Testis (tissue), 3 donors: ENCODE measurements around the gene SECTM1. TPM values are rescaled to one million over a fixed set of nuclear protein-coding genes. Genes with fewer than 3 reads are reported as not detected.
"Not testable (repeated sequence)": the region's sequence is repeated elsewhere in the genome, so short reads cannot be mapped to it uniquely, and the experiment has no call there.

ENCODE experiments used
- DNase-seq: peaks from one replicate; pipeline ENCODE4 v3.0.0-alpha.2; 2019
- H3K27ac ChIP-seq, 2 donors: fragments of 200-600 bp; sonication (generic); one replicate each; pipeline ENCODE4 v1.5.1; 2019
- H3K27me3 ChIP-seq: fragments of 200-600 bp; sonication (generic); one replicate; pipeline ENCODE4 v1.5.1; 2019
- H3K36me3 ChIP-seq: fragments of 200-600 bp; sonication (generic); one replicate; pipeline ENCODE4 v1.5.1; 2017; ENCODE audit warnings: low read depth; ENCODE audit errors: missing control alignments
- H3K4me1 ChIP-seq: fragments of 200-600 bp; sonication (generic); one replicate; pipeline ENCODE4 v1.5.1; 2019
- H3K4me3 ChIP-seq, 2 donors: fragments of 200-600 bp; sonication (generic); one replicate each; pipeline ENCODE4 v1.5.1; 2017 to 2019
- H3K9me3 ChIP-seq: fragments of 200-600 bp; sonication (generic); one replicate; pipeline ENCODE4 v1.5.1; 2017
- CTCF ChIP-seq, 3 experiments: fragments of 450-650 bp in 2 of 3; fragments of 200-600 bp in 1 of 3; sonication (generic) in 1 of 3; IDR thresholded peaks; one replicate each; pipeline ENCODE4 v1.5.1; 2016 to 2019; ENCODE audit warnings: antibody characterized with exemption in 3 of 3, mild to moderate bottlenecking in 2 of 3, moderate library complexity in 1 of 3
- POLR2A ChIP-seq: fragments of 450-650 bp; IDR thresholded peaks from one replicate; pipeline ENCODE4 v1.6.1; 2017; ENCODE audit warnings: antibody characterized with exemption, mild to moderate bottlenecking, moderate library complexity
- whole genome bisulfite sequencing, 2 donors: methylation state at CpG; one replicate each; pipeline ENCODE4 v1.1.5; 2018; 5-methylcytosine and 5-hydroxymethylcytosine counted together
- intact Hi-C: fragments of 100-400 bp; cut with DNase I; formaldehyde crosslinking; loops from one replicate; pipeline ENCODE4 v1.15.1; 2023; ENCODE audit warnings: low total_unique reads
- polyA plus RNA-seq: library from polyadenylated mRNA; stranded (reverse); fragments of 350-450 nt; fragmentation: Illumina TruSeq; extraction: RNeasy Lipid Tissue Mini Kit (QIAGEN cat#74804); gene quantifications from one replicate; pipeline ENCODE4 v1.2.3, GENCODE V29; 2014; ENCODE audit warnings: low read depth, low replicate concordance; ENCODE audit not compliant: insufficient read depth
- total RNA-seq, 2 donors: library from RNA; depleted of rRNA; stranded (reverse); fragments of >200 nt; gene quantifications; one replicate each; pipeline ENCODE4 v1.2.3, GENCODE V29; 2016

The SECTM1 gene
- total and polyA plus RNA-seq, 3 donors from 2014 or later = 0.55 to 9.3 (median 5.9) TPM

- no peak for TF ChIP-seq POLR2A
- no peak for TF ChIP-seq CTCF (IDR thresholded peaks at IDR 0.05)
- no peaks in the 10 kb centered on the region for H3K27me3 ChIP-seq
These were observed 33.2 kb upstream of the SECTM1 start for GRCh38 chr17:82366749-82367148.

GRCh38 chr17:82365606-82366295, 32.2 kb upstream of the SECTM1 start:
- no peaks in the 10 kb centered on the region for H3K27me3 ChIP-seq
- H3K27ac ChIP-seq = no peak overlapping the region
- no peak for DNase-seq
- H3K4me3 ChIP-seq = no peak overlapping the region
- WGBS, 2 donors = 70 to 81% methylated on average over 6 of the region's 6 CpGs
- intact Hi-C loops = no loop called here
- no peaks in the 10 kb centered on the region for H3K9me3 ChIP-seq
- no peaks in the 10 kb centered on the region for H3K36me3 ChIP-seq
- TF ChIP-seq POLR2A (no peak), CTCF (IDR thresholded peaks at IDR 0.05) (no peak)
- H3K4me1 ChIP-seq = no peaks in the 10 kb centered on the region

More at GRCh38 chr17:82366749-82367148, 33.2 kb upstream of the SECTM1 start:
- no peak for DNase-seq
- Histone ChIP-seq H3K9me3 (no peaks in the 10 kb centered on the region), H3K4me1 (no peaks in the 10 kb centered on the region), H3K4me3 (no peak overlapping the region), H3K27ac (no peak overlapping the region), H3K36me3 (no peaks in the 10 kb centered on the region)
- intact Hi-C loops = no loop called here
- WGBS, 2 donors = 90 to 91% methylated on average over 7 of the region's 7 CpGs

- 90 to 95% methylated on average over 6 of the region's 6 CpGs for WGBS, 2 donors
- intact Hi-C loops = no loop called here
- Histone ChIP-seq H3K9me3 (no peaks in the 10 kb centered on the region), H3K36me3 (no peaks in the 10 kb centered on the region), H3K27ac (no peak overlapping the region), H3K4me3 (no peak overlapping the region), H3K4me1 (no peaks in the 10 kb centered on the region), H3K27me3 (no peaks in the 10 kb centered on the region)
- TF ChIP-seq CTCF (IDR thresholded peaks at IDR 0.05) (no peak), POLR2A (no peak)
- no peak for DNase-seq
These were observed 28.5 kb upstream of the SECTM1 start for GRCh38 chr17:82361885-82362633.

- H3K4me3 ChIP-seq, H3K27ac ChIP-seq, H3K4me1 ChIP-seq, DNase-seq, H3K9me3 ChIP-seq, H3K36me3 ChIP-seq, H3K27me3 ChIP-seq: not testable (repeated sequence)
- WGBS, 2 donors = 67 to 80% methylated on average over 1 of the region's 1 CpG
- intact Hi-C loops = loop anchor here (10.0 kb wide), 1 partner anchor 55 kb away; the partner anchor contains the start of genes HEXD and OGFOD3
These were observed 26.0 kb upstream of the SECTM1 start for GRCh38 chr17:82359451-82360074.
